HCT116 (cell line): ENCODE measurements around the gene CERS6. TPM values are rescaled to one million over a fixed set of nuclear protein-coding genes. Genes with fewer than 3 reads are reported as not detected.

Experiments
- ATAC-seq: fragments of 200-7000 bp; cut with Tn5 transposase; 2 replicates; pipeline ENCODE4 v1.9.1; 2020; ENCODE audit warnings: mild to moderate bottlenecking, moderate library complexity
- BruUV-seq: library from RNA; stranded (reverse); fragments of 400-500 nt; replicated peaks from 2 replicates; lab custom pipeline; 2021; lab: Mats Ljungman, UMichigan
- CTCF ChIA-PET: fragments of 300-600 bp; sonication (Branson Sonifier 250); formaldehyde crosslinking; loops from one replicate; lab custom pipeline; 2021; ENCODE audit warnings: antibody characterized with exemption; lab: Charles Lee
- POLR2A ChIA-PET: fragments of 300-600, 350-600 bp; sonication (Branson Sonifier 250); formaldehyde crosslinking; loops from one replicate; lab custom pipeline; 2021; ENCODE audit warnings: antibody characterized with exemption; lab: Charles Lee
- RAD21 ChIA-PET, 2 experiments: fragments of 300-600 bp; sonication (Branson Sonifier 250); formaldehyde crosslinking; loops; one replicate each; lab custom pipeline; 2023; ENCODE audit warnings: low total read pairs in 2 of 2; ENCODE audit not compliant: uncharacterized antibody in 2 of 2, unreplicated experiment in 2 of 2, low non-redundant PET in 1 of 2; lab: Charles Lee
- DNase-seq: peaks from one replicate; pipeline ENCODE4 v3.0.0-alpha.2; 2010; ENCODE audit warnings: low read depth, low spot score
- H2AFZ ChIP-seq: fragments of 200-600 bp; shearing (Covaris generic), sonication (generic); 2 replicates; pipeline ENCODE4 v1.6.1; 2017; ENCODE audit warnings: low read depth, mixed run types, mixed read lengths, antibody characterized with exemption, low read length; ENCODE audit not compliant: poor library complexity, severe bottlenecking
- H3K27ac ChIP-seq: 2 replicates; pipeline ENCODE4 v1.5.1; 2012; ENCODE audit warnings: low read depth, low read length
- H3K27me3 ChIP-seq: fragments of 200-600 bp; sonication (generic); 2 replicates; pipeline ENCODE4 v1.6.1; 2016; ENCODE audit warnings: mixed run types, low read length, mixed read lengths; ENCODE audit not compliant: insufficient read depth
- H3K36me3 ChIP-seq, 2 experiments: fragments of 200-500 bp in 1 of 2; fragments of 200-600 bp in 1 of 2; sonication (Bioruptor generic) in 1 of 2; sonication (generic) in 1 of 2; 2 replicates each; pipeline versions ENCODE4 v1.5.1 to v1.6.1; 2014 to 2016; ENCODE audit warnings: low read length in 2 of 2, inconsistent platforms in 1 of 2, mixed read lengths in 1 of 2, mixed run types in 1 of 2; ENCODE audit not compliant: insufficient read depth in 2 of 2, control insufficient read depth in 1 of 2
- H3K4me1 ChIP-seq, 2 experiments: fragments of 200-600 bp in 1 of 2; sonication (generic) in 1 of 2; 2 replicates each; pipeline versions ENCODE4 v1.5.1 to v1.6.1; 2012 to 2017; ENCODE audit warnings: low read length in 2 of 2, inconsistent platforms in 1 of 2, mild to moderate bottlenecking in 1 of 2, mixed read lengths in 1 of 2, mixed run types in 1 of 2, moderate library complexity in 1 of 2; ENCODE audit not compliant: insufficient read depth in 2 of 2, control insufficient read depth in 1 of 2
- H3K4me2 ChIP-seq: fragments of 200-600 bp; sonication (generic); 2 replicates; pipeline ENCODE4 v1.6.1; 2017; ENCODE audit warnings: mixed run types, low read length, mixed read lengths
- H3K4me3 ChIP-seq, 2 experiments: fragments of 200-600 bp in 1 of 2; sonication (generic) in 1 of 2; replicated peaks in 1 of 2; 2 replicates each; pipeline ENCODE4 v1.5.1; 2011 to 2016; ENCODE audit warnings: low read length in 2 of 2, control low read depth in 1 of 2, low read depth in 1 of 2, mild to moderate bottlenecking in 1 of 2, mixed read lengths in 1 of 2, mixed run types in 1 of 2
- H3K79me2 ChIP-seq: fragments of 200-600 bp; sonication (generic); 2 replicates; pipeline ENCODE4 v1.6.1; 2017; ENCODE audit warnings: mild to moderate bottlenecking, mixed run types, low read length, moderate library complexity, mixed read lengths; ENCODE audit not compliant: insufficient read depth
- H3K9ac ChIP-seq: fragments of 200-600 bp; sonication (generic); 2 replicates; pipeline ENCODE4 v1.6.1; 2016; ENCODE audit warnings: low read length, mixed read lengths
- H3K9me2 ChIP-seq: fragments of 200-600 bp; sonication (generic), shearing (Covaris generic); 2 replicates; pipeline ENCODE4 v1.6.1; 2017; ENCODE audit warnings: mixed run types, mild to moderate bottlenecking, moderate library complexity; ENCODE audit not compliant: insufficient read depth
- H3K9me3 ChIP-seq, 2 experiments: fragments of 200-500 bp in 1 of 2; fragments of 200-600 bp in 1 of 2; sonication (Bioruptor generic) in 1 of 2; sonication (generic) in 1 of 2; 2 replicates each; pipeline ENCODE4 v1.6.1; 2014 to 2017; ENCODE audit warnings: low read length in 2 of 2, mixed read lengths in 2 of 2, inconsistent platforms in 1 of 2, low read depth in 1 of 2, mild to moderate bottlenecking in 1 of 2, mixed run types in 1 of 2, moderate library complexity in 1 of 2; ENCODE audit not compliant: control insufficient read depth in 1 of 2, insufficient read depth in 1 of 2
- H4K20me1 ChIP-seq: fragments of 200-600 bp; sonication (generic), shearing (Covaris generic); 2 replicates; pipeline ENCODE4 v1.6.1; 2017; ENCODE audit warnings: mixed run types, mild to moderate bottlenecking, moderate library complexity; ENCODE audit not compliant: insufficient read depth
- ATF3 ChIP-seq: IDR thresholded peaks from 2 replicates; pipeline ENCODE4 v1.6.1; 2012
- CBX3 ChIP-seq: IDR thresholded peaks from 2 replicates; pipeline ENCODE4 v1.6.1; 2012; ENCODE audit warnings: low read depth
- CEBPB ChIP-seq: IDR thresholded peaks from 2 replicates; pipeline ENCODE4 v1.6.1; 2012; ENCODE audit warnings: low read depth
- ELF1 ChIP-seq: IDR thresholded peaks from 2 replicates; pipeline ENCODE4 v1.6.1; 2012; ENCODE audit warnings: low read depth, borderline replicate concordance
- EZH2 ChIP-seq: fragments of 200-600 bp; sonication (generic); IDR thresholded peaks from 2 replicates; pipeline ENCODE4 v1.6.1; 2017; ENCODE audit warnings: antibody characterized with exemption, mixed run types
- EZH2phosphoT487 ChIP-seq: fragments of 200-600 bp; IDR thresholded peaks from 2 replicates; pipeline ENCODE4 v1.6.1; 2018; ENCODE audit warnings: antibody characterized with exemption, borderline replicate concordance
- FOSL1 ChIP-seq: IDR thresholded peaks from 2 replicates; pipeline ENCODE4 v1.6.1; 2012; ENCODE audit warnings: low read depth
- JUND ChIP-seq: IDR thresholded peaks from 2 replicates; pipeline ENCODE4 v1.6.1; 2012
- POLR2A ChIP-seq: IDR thresholded peaks from 2 replicates; pipeline ENCODE4 v1.7.0; 2011; ENCODE audit warnings: borderline replicate concordance; ENCODE audit not compliant: insufficient read depth, insufficient read length; ENCODE audit errors: extremely low read depth
- POLR2AphosphoS5 ChIP-seq: IDR thresholded peaks from 2 replicates; pipeline ENCODE4 v1.6.1; 2011; ENCODE audit warnings: mild to moderate bottlenecking, low read depth, low read length, moderate library complexity
- SIN3A ChIP-seq: IDR thresholded peaks from 2 replicates; pipeline ENCODE4 v1.6.1; 2012; ENCODE audit warnings: low read depth
- SP1 ChIP-seq: IDR thresholded peaks from 2 replicates; pipeline ENCODE4 v1.6.1; 2012; ENCODE audit warnings: low read depth
- ZFX ChIP-seq: fragments of 450-650 bp; IDR thresholded peaks from 2 replicates; pipeline ENCODE4 v1.6.1; 2017
- ZNF274 ChIP-seq: fragments of 200-500 bp; sonication (Bioruptor generic); IDR thresholded peaks from 2 replicates; pipeline ENCODE4 v1.6.1; 2014; ENCODE audit warnings: mild to moderate bottlenecking, low read depth, low read length, inconsistent platforms
- intact Hi-C: fragments of 100-400 bp; cut with micrococcal nuclease; formaldehyde crosslinking; loops from 2 replicates; pipeline ENCODE4 v1.10.0; 2022
- total RNA-seq: library from RNA; stranded (reverse); gene quantifications from one replicate; pipeline ENCODE4 v1.2.1, GENCODE V29; 2021; ENCODE audit not compliant: unreplicated experiment
- TF ChIP-seq, protein P1 (sequence below): IDR thresholded peaks from 2 replicates; pipeline ENCODE4 v1.6.1; 2012; ENCODE audit warnings: low read depth
- TF ChIP-seq, protein P2 (sequence below): IDR thresholded peaks from 2 replicates; pipeline ENCODE4 v1.6.1; 2012

Gene CERS6
- total RNA-seq, 1 experiment from 2014 or later = 37.0 TPM

DNA sequence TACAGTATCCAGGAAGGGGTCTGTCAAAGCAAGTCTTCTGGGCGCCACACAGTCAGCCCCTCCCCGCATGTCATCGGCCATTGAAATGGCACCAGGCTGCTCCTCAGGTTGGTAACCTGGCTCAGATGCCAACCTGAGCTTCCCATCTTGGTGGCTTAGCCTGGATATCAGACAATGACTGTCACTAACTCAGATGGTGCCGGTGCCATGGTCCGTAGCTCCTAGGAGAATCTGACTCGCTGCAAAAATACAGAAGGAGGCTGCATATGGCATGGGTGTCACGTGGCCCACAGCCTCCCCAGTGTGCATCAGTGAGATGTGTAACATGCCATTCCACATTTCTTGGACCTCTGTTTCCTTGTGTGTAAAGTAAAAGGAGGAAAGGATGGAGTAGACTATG lies 349.5 kb downstream of the CERS6 start:
- Histone ChIP-seq H3K4me3 (no peak overlapping the region), H2AFZ (no peak overlapping the region), H3K9me2 (no peaks in the 10 kb centered on the region), H3K27ac (no peak overlapping the region), H4K20me1 (no peaks in the 10 kb centered on the region), H3K4me2 (no peak overlapping the region), H3K79me2 (no peaks in the 10 kb centered on the region), H3K36me3 (no peaks in the 10 kb centered on the region), H3K4me1 (peaks cover 5 to 17% of the 10 kb centered on the region in 2 experiments; a peak in 2 of 4 replicates), H3K9ac (no peak overlapping the region), H3K9me3 (no peaks in the 10 kb centered on the region), H3K27me3 (no peaks in the 10 kb centered on the region)
- BruUV-seq = no TSS peak
- ChIA-PET CTCF (no interaction called here), POLR2A (no interaction called here), RAD21 (no interaction called here)
- DNase-seq = no peak
- TF ChIP-seq EZH2phosphoT487 (no peak), POLR2A (no peak), SIN3A (no peak), SP1 (no peak), ZNF274 (no peak), ZFX (no peak), POLR2AphosphoS5 (no peak), ATF3 (no peak), CEBPB (no peak), EZH2 (no peak), CBX3 (no peak), ELF1 (no peak), FOSL1 (no peak), JUND (no peak)
- TF ChIP-seq, protein P1, sequence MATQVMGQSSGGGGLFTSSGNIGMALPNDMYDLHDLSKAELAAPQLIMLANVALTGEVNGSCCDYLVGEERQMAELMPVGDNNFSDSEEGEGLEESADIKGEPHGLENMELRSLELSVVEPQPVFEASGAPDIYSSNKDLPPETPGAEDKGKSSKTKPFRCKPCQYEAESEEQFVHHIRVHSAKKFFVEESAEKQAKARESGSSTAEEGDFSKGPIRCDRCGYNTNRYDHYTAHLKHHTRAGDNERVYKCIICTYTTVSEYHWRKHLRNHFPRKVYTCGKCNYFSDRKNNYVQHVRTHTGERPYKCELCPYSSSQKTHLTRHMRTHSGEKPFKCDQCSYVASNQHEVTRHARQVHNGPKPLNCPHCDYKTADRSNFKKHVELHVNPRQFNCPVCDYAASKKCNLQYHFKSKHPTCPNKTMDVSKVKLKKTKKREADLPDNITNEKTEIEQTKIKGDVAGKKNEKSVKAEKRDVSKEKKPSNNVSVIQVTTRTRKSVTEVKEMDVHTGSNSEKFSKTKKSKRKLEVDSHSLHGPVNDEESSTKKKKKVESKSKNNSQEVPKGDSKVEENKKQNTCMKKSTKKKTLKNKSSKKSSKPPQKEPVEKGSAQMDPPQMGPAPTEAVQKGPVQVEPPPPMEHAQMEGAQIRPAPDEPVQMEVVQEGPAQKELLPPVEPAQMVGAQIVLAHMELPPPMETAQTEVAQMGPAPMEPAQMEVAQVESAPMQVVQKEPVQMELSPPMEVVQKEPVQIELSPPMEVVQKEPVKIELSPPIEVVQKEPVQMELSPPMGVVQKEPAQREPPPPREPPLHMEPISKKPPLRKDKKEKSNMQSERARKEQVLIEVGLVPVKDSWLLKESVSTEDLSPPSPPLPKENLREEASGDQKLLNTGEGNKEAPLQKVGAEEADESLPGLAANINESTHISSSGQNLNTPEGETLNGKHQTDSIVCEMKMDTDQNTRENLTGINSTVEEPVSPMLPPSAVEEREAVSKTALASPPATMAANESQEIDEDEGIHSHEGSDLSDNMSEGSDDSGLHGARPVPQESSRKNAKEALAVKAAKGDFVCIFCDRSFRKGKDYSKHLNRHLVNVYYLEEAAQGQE = no peak
- TF ChIP-seq, protein P2, sequence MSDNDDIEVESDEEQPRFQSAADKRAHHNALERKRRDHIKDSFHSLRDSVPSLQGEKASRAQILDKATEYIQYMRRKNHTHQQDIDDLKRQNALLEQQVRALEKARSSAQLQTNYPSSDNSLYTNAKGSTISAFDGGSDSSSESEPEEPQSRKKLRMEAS = no peak
- no peak for ATAC-seq
- intact Hi-C loops = no loop called here
